Panc1 (cell line): ENCODE data around the gene MTURN. TPM values are rescaled to one million over a fixed set of nuclear protein-coding genes. Genes with fewer than 3 reads are reported as not detected.

ENCODE experiments used
- ATAC-seq: fragments of 200-7000 bp; cut with Tn5 transposase; 2 replicates; pipeline ENCODE4 v1.9.1; 2020; ENCODE audit warnings: mild to moderate bottlenecking, moderate library complexity
- BruUV-seq: library from RNA; stranded (reverse); fragments of 400-500 nt; replicated peaks from 2 replicates; lab custom pipeline; 2021; lab: Mats Ljungman, UMichigan
- CTCF ChIA-PET: fragments of 300-600 bp; sonication (Branson Sonifier 250); formaldehyde crosslinking; loops from one replicate; lab custom pipeline; 2022; ENCODE audit warnings: antibody characterized with exemption; lab: Charles Lee
- POLR2A ChIA-PET: fragments of 300-600 bp; sonication (Branson Sonifier 250); formaldehyde crosslinking; loops from one replicate; lab custom pipeline; 2022; ENCODE audit warnings: antibody characterized with exemption; lab: Charles Lee
- DNase-seq: peaks from one replicate; pipeline ENCODE4 v3.0.0-alpha.2; 2010; ENCODE audit warnings: low read depth, low spot score
- H3K27ac ChIP-seq: 2 replicates; pipeline ENCODE4 v1.5.1; 2011; ENCODE audit warnings: mild to moderate bottlenecking, low read length, inconsistent platforms
- H3K27me3 ChIP-seq: fragments of 200-500 bp; sonication (Bioruptor generic); 2 replicates; pipeline ENCODE4 v1.6.0; 2014; ENCODE audit warnings: low read length, inconsistent platforms; ENCODE audit not compliant: control insufficient read depth, insufficient read depth
- H3K36me3 ChIP-seq: fragments of 200-500 bp; sonication (Bioruptor generic); 2 replicates; pipeline ENCODE4 v1.5.1; 2014; ENCODE audit warnings: inconsistent platforms, mild to moderate bottlenecking, low read length, moderate library complexity; ENCODE audit not compliant: control insufficient read depth, insufficient read depth
- H3K4me1 ChIP-seq: 2 replicates; pipeline ENCODE4 v1.5.1; 2011; ENCODE audit warnings: inconsistent platforms, mild to moderate bottlenecking, low read length, moderate library complexity; ENCODE audit not compliant: control insufficient read depth, insufficient read depth
- H3K4me3 ChIP-seq, 2 experiments: 2 replicates each; pipeline ENCODE4 v1.5.1; 2011 to 2012; ENCODE audit warnings: low read depth in 2 of 2, low read length in 2 of 2, mild to moderate bottlenecking in 2 of 2, inconsistent platforms in 1 of 2, moderate library complexity in 1 of 2
- H3K9me3 ChIP-seq: fragments of 200-500 bp; sonication (Bioruptor generic); 2 replicates; pipeline ENCODE4 v1.5.1; 2014; ENCODE audit warnings: low read depth, mild to moderate bottlenecking, inconsistent platforms, low read length, moderate library complexity; ENCODE audit not compliant: control insufficient read depth, insufficient read depth
- POLR2AphosphoS5 ChIP-seq: IDR thresholded peaks from 2 replicates; pipeline ENCODE4 v1.6.1; 2012; ENCODE audit warnings: mild to moderate bottlenecking, low read depth, low read length, moderate library complexity
- SIN3A ChIP-seq: IDR thresholded peaks from 2 replicates; pipeline ENCODE4 v1.6.1; 2012; ENCODE audit warnings: low read depth, mild to moderate bottlenecking, low read length, moderate library complexity, borderline replicate concordance; ENCODE audit not compliant: insufficient read depth
- TCF7L2 ChIP-seq: IDR thresholded peaks from 2 replicates; pipeline ENCODE4 v1.6.1; 2011; ENCODE audit warnings: mild to moderate bottlenecking, low read depth, low read length, inconsistent platforms
- in situ Hi-C: cut with HindIII; loops from 2 replicates; pipeline ENCODE4 v1.10.0; 2016; ENCODE audit warnings: low sequenced_read_pairs, low pct_unique_long_range_greater_than_20kb
- intact Hi-C: fragments of 100-400 bp; cut with micrococcal nuclease; formaldehyde crosslinking; loops from one replicate; pipeline ENCODE4 v1.10.0; 2022; ENCODE audit not compliant: unreplicated experiment
- total RNA-seq: library from RNA; stranded (reverse); gene quantifications from one replicate; pipeline ENCODE4 v1.2.1, GENCODE V29; 2021; ENCODE audit not compliant: unreplicated experiment
- TF ChIP-seq, protein P1 (sequence below): fragments of 450-650 bp; IDR thresholded peaks from 2 replicates; pipeline ENCODE4 v1.5.1; 2017; ENCODE audit warnings: mild to moderate bottlenecking
- TF ChIP-seq, protein P2 (sequence below), 2 experiments: IDR thresholded peaks; 2 replicates each; pipeline ENCODE4 v1.6.1; 2011 to 2012; ENCODE audit warnings: low read depth in 2 of 2, control low read depth in 1 of 2, low read length in 1 of 2, mild to moderate bottlenecking in 1 of 2, moderate library complexity in 1 of 2; ENCODE audit not compliant: insufficient read depth in 1 of 2

Gene MTURN
- total RNA-seq, 1 experiment from 2014 or later, result 1.2 TPM

DNA sequence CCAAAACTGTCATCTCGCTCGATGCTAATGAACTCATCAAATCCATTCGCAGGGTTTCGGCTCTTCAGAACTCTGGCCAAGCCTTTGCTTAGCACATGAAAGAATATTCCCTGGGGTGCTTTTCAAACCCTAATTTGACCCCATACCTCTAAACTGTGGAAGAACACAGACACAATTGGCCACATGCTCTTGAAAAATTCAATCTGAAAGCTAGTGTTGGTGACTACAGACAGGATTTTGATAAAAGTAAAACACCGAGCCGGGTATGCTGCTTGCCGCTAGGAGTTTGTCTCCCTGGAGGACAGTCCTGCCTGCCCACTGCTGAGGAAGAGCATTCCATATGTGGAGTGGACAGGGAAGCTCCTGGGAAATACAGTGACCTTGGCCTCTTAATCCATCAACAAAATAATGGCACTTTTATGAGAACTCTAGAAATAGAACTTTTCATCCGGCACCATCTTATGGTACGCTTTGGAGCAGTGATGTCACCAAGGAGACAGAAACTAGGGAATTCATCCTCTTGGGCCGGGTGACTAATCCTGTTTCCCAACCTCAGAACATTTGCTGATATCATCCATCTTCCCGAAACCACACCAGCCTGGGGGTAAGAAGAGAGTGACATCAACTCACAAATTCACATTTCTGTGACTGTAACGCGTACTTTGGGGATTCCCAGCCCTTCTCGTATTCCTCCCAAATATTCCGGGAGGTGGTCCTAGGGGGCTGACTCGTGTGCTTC, 34.2 kb downstream of the MTURN start:
- intact Hi-C loops, result no loop called here
- Histone ChIP-seq H3K4me3 (no peak overlapping the region), H3K9me3 (no peaks in the 10 kb centered on the region), H3K36me3 (no peaks in the 10 kb centered on the region), H3K27me3 (peaks cover 5% of the 10 kb centered on the region; the same call in 1 of the 2 replicates), H3K27ac (no peak overlapping the region), H3K4me1 (no peaks in the 10 kb centered on the region)
- BruUV-seq, result no TSS peak
- ChIA-PET POLR2A (no interaction called here), CTCF (no interaction called here)
- DNase-seq (no peak), ATAC-seq (no peak)
- in situ Hi-C loops, result no loop called here
- TF ChIP-seq TCF7L2 (no peak), SIN3A (no peak), POLR2AphosphoS5 (no peak)
- TF ChIP-seq, protein P1, sequence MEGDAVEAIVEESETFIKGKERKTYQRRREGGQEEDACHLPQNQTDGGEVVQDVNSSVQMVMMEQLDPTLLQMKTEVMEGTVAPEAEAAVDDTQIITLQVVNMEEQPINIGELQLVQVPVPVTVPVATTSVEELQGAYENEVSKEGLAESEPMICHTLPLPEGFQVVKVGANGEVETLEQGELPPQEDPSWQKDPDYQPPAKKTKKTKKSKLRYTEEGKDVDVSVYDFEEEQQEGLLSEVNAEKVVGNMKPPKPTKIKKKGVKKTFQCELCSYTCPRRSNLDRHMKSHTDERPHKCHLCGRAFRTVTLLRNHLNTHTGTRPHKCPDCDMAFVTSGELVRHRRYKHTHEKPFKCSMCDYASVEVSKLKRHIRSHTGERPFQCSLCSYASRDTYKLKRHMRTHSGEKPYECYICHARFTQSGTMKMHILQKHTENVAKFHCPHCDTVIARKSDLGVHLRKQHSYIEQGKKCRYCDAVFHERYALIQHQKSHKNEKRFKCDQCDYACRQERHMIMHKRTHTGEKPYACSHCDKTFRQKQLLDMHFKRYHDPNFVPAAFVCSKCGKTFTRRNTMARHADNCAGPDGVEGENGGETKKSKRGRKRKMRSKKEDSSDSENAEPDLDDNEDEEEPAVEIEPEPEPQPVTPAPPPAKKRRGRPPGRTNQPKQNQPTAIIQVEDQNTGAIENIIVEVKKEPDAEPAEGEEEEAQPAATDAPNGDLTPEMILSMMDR, result no peak
- TF ChIP-seq, protein P2, sequence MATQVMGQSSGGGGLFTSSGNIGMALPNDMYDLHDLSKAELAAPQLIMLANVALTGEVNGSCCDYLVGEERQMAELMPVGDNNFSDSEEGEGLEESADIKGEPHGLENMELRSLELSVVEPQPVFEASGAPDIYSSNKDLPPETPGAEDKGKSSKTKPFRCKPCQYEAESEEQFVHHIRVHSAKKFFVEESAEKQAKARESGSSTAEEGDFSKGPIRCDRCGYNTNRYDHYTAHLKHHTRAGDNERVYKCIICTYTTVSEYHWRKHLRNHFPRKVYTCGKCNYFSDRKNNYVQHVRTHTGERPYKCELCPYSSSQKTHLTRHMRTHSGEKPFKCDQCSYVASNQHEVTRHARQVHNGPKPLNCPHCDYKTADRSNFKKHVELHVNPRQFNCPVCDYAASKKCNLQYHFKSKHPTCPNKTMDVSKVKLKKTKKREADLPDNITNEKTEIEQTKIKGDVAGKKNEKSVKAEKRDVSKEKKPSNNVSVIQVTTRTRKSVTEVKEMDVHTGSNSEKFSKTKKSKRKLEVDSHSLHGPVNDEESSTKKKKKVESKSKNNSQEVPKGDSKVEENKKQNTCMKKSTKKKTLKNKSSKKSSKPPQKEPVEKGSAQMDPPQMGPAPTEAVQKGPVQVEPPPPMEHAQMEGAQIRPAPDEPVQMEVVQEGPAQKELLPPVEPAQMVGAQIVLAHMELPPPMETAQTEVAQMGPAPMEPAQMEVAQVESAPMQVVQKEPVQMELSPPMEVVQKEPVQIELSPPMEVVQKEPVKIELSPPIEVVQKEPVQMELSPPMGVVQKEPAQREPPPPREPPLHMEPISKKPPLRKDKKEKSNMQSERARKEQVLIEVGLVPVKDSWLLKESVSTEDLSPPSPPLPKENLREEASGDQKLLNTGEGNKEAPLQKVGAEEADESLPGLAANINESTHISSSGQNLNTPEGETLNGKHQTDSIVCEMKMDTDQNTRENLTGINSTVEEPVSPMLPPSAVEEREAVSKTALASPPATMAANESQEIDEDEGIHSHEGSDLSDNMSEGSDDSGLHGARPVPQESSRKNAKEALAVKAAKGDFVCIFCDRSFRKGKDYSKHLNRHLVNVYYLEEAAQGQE (IDR thresholded peaks at IDR 0.05; ENCODE audit: insufficient read depth in 1 of 2, low read depth in 2 of 2, low read length in 1 of 2), result no peak

- ChIA-PET CTCF (no interaction called here), POLR2A (no interaction called here)
- Histone ChIP-seq H3K27me3 (peaks cover 5% of the 10 kb centered on the region; the same call in 1 of the 2 replicates), H3K36me3 (no peaks in the 10 kb centered on the region), H3K27ac (no peak overlapping the region), H3K4me3 (no peak overlapping the region), H3K9me3 (no peaks in the 10 kb centered on the region), H3K4me1 (no peaks in the 10 kb centered on the region)
- TF ChIP-seq POLR2AphosphoS5 (no peak), SIN3A (no peak), TCF7L2 (no peak)
- TF ChIP-seq, protein P2 (IDR thresholded peaks at IDR 0.05; ENCODE audit: insufficient read depth in 1 of 2, low read depth in 2 of 2, low read length in 1 of 2), result no peak
- TF ChIP-seq, protein P1, result no peak
- no TSS peak for BruUV-seq
- intact Hi-C loops (no loop called here), in situ Hi-C loops (no loop called here)
- DNase-seq, result no peak
- ATAC-seq, result no peak
Observed at GRCh38 chr7:30169579-30169978, 34.8 kb downstream of the MTURN start.
